H9 (cell line): Measurements from ENCODE around the gene CERK. TPM values are rescaled to one million over a fixed set of nuclear protein-coding genes. Genes with fewer than 3 reads are reported as not detected.

Experiments used
- DNase-seq: peaks from one replicate; pipeline ENCODE4 v3.0.0-alpha.2; 2017
- H2AFZ ChIP-seq: one replicate; pipeline ENCODE4 v1.6.1; 2013; ENCODE audit warnings: mild to moderate bottlenecking, low read length, control low read depth, moderate library complexity
- H2AK5ac ChIP-seq: 2 replicates; pipeline ENCODE4 v1.6.1; 2013; ENCODE audit warnings: low read length, control low read depth, mixed read lengths; ENCODE audit not compliant: insufficient read length
- H2BK120ac ChIP-seq: one replicate; pipeline ENCODE4 v1.6.1; 2013; ENCODE audit warnings: low read depth, mild to moderate bottlenecking, low read length, control low read depth, inconsistent platforms; ENCODE audit not compliant: poor library complexity, severe bottlenecking
- H2BK12ac ChIP-seq: 2 replicates; pipeline ENCODE4 v1.6.1; 2013; ENCODE audit warnings: low read length, control low read depth, mixed read lengths, low read depth; ENCODE audit not compliant: insufficient read length
- H2BK15ac ChIP-seq: 2 replicates; pipeline ENCODE4 v1.6.1; 2013; ENCODE audit warnings: low read depth, low read length, control low read depth
- H2BK20ac ChIP-seq: one replicate; pipeline ENCODE4 v1.6.1; 2013; ENCODE audit warnings: low read depth, mild to moderate bottlenecking, low read length, control low read depth, inconsistent platforms; ENCODE audit not compliant: poor library complexity, severe bottlenecking
- H2BK5ac ChIP-seq: 2 replicates; pipeline ENCODE4 v1.6.1; 2013; ENCODE audit warnings: low read length, control low read depth, mixed read lengths; ENCODE audit not compliant: insufficient read length
- H3K14ac ChIP-seq: 2 replicates; pipeline ENCODE4 v1.6.1; 2013; ENCODE audit warnings: low read length, control low read depth; ENCODE audit not compliant: insufficient read depth
- H3K18ac ChIP-seq: 2 replicates; pipeline ENCODE4 v1.6.1; 2013; ENCODE audit warnings: low read depth, mild to moderate bottlenecking, mixed read lengths, low read length, control low read depth; ENCODE audit not compliant: insufficient read length
- H3K23ac ChIP-seq: 2 replicates; pipeline ENCODE4 v1.6.1; 2013; ENCODE audit warnings: low read length, control low read depth, mixed read lengths, low read depth; ENCODE audit not compliant: insufficient read length
- H3K23me2 ChIP-seq: 2 replicates; pipeline ENCODE4 v1.6.1; 2013; ENCODE audit warnings: low read depth, mild to moderate bottlenecking, mixed read lengths, low read length, control low read depth; ENCODE audit not compliant: insufficient read length, poor library complexity, severe bottlenecking
- H3K27ac ChIP-seq: 2 replicates; pipeline ENCODE4 v1.5.1; 2013; ENCODE audit warnings: low read length, control low read depth, mixed read lengths, low read depth; ENCODE audit not compliant: insufficient read length
- H3K27me3 ChIP-seq: 2 replicates; pipeline ENCODE4 v1.6.1; 2013; ENCODE audit warnings: low read length, control low read depth, inconsistent platforms; ENCODE audit not compliant: insufficient read depth
- H3K4ac ChIP-seq: 2 replicates; pipeline ENCODE4 v1.6.1; 2013; ENCODE audit warnings: low read depth, mild to moderate bottlenecking, control low read depth, inconsistent platforms, low read length, moderate library complexity
- H3K4me1 ChIP-seq: 2 replicates; pipeline ENCODE4 v1.6.1; 2013; ENCODE audit warnings: low read length, control low read depth, inconsistent platforms; ENCODE audit not compliant: insufficient read depth
- H3K4me2 ChIP-seq: 2 replicates; pipeline ENCODE4 v1.6.1; 2013; ENCODE audit warnings: low read length, control low read depth, mixed read lengths; ENCODE audit not compliant: insufficient read length, insufficient read depth
- H3K56ac ChIP-seq: 2 replicates; pipeline ENCODE4 v1.6.1; 2013; ENCODE audit warnings: low read depth, mild to moderate bottlenecking, mixed read lengths, low read length, control low read depth; ENCODE audit not compliant: insufficient read length
- H3K79me1 ChIP-seq: 2 replicates; pipeline ENCODE4 v1.6.1; 2013; ENCODE audit warnings: low read depth, mild to moderate bottlenecking, moderate library complexity, low read length, control low read depth, inconsistent platforms; ENCODE audit not compliant: insufficient read depth, poor library complexity, severe bottlenecking
- H3K79me2 ChIP-seq: 2 replicates; pipeline ENCODE4 v1.6.1; 2013; ENCODE audit warnings: low read length, control low read depth, inconsistent platforms; ENCODE audit not compliant: insufficient read depth
- H3K9ac ChIP-seq: 2 replicates; pipeline ENCODE4 v1.6.1; 2013; ENCODE audit warnings: low read length, control low read depth, mixed read lengths; ENCODE audit not compliant: insufficient read length; ENCODE audit errors: extremely low read depth
- H3K9me3 ChIP-seq: one replicate; pipeline ENCODE4 v1.6.1; 2013; ENCODE audit warnings: low read depth, low read length, inconsistent platforms; ENCODE audit not compliant: control insufficient read depth
- H3T11ph ChIP-seq: one replicate; pipeline ENCODE4 v1.6.1; 2013; ENCODE audit warnings: mild to moderate bottlenecking, low read length, control low read depth, inconsistent platforms
- H4K20me1 ChIP-seq: one replicate; pipeline ENCODE4 v1.6.1; 2013; ENCODE audit not compliant: control insufficient read depth, insufficient read length, insufficient read depth
- H4K5ac ChIP-seq: 2 replicates; pipeline ENCODE4 v1.6.1; 2013; ENCODE audit warnings: low read depth, mild to moderate bottlenecking, mixed read lengths, low read length, control low read depth; ENCODE audit not compliant: insufficient read length
- H4K8ac ChIP-seq: replicated peaks from 2 replicates; pipeline ENCODE4 v1.6.1; 2013; ENCODE audit warnings: low read length, control low read depth, mixed read lengths, low read depth; ENCODE audit not compliant: insufficient read length
- H4K91ac ChIP-seq: 2 replicates; pipeline ENCODE4 v1.6.1; 2013; ENCODE audit warnings: low read depth, mild to moderate bottlenecking, moderate library complexity, mixed read lengths, low read length, control low read depth; ENCODE audit not compliant: insufficient read length
- H3K27ac Mint-ChIP-seq, 3 experiments: 2 replicates in 2 of 3; 3 replicates in 1 of 3; pipeline ENCODE4 v1.8.0; 2020 to 2021; ENCODE audit warnings: mixed read lengths in 3 of 3, mild to moderate bottlenecking in 1 of 3, moderate library complexity in 1 of 3
- H3K27me3 Mint-ChIP-seq: 2 replicates; pipeline ENCODE4 v1.8.0; 2021; ENCODE audit warnings: low read depth, mild to moderate bottlenecking, moderate library complexity, mixed read lengths
- H3K36me3 Mint-ChIP-seq, 3 experiments: 2 replicates in 2 of 3; 3 replicates in 1 of 3; pipeline ENCODE4 v1.8.0; 2020 to 2021; ENCODE audit warnings: low read depth in 3 of 3, mixed read lengths in 3 of 3; ENCODE audit not compliant: insufficient read depth in 1 of 3
- H3K4me1 Mint-ChIP-seq, 2 experiments: 2 replicates each; pipeline ENCODE4 v1.8.0; 2020; ENCODE audit warnings: mixed read lengths in 2 of 2
- H3K4me3 Mint-ChIP-seq, 2 experiments: 2 replicates in 1 of 2; 3 replicates in 1 of 2; pipeline ENCODE4 v1.8.0; 2020 to 2021; ENCODE audit warnings: mild to moderate bottlenecking in 2 of 2, mixed read lengths in 2 of 2, moderate library complexity in 1 of 2
- H3K9me3 Mint-ChIP-seq, 2 experiments: 2 replicates in 1 of 2; 3 replicates in 1 of 2; pipeline ENCODE4 v1.8.0; 2020; ENCODE audit warnings: mild to moderate bottlenecking in 2 of 2, mixed read lengths in 2 of 2, moderate library complexity in 1 of 2
- CTCF ChIP-seq: fragments of 200-600 bp; sonication (generic); conservative IDR thresholded peaks from 3 replicates; pipeline ENCODE4 v1.8.0; 2021; ENCODE audit warnings: antibody characterized with exemption, mild to moderate bottlenecking
- WGBS: extraction: QIAGEN DNeasy Blood & Tissue Kit; methylation state at CpG from one replicate; pipeline ENCODE4 v1.1.7; 2013; ENCODE audit warnings: missing lambda C conversion rate, low lambda C conversion rate, mixed read lengths; ENCODE audit not compliant: insufficient read length; ENCODE audit errors: extremely low coverage; 5-methylcytosine and 5-hydroxymethylcytosine counted together
- total RNA-seq: library from RNA; stranded (reverse); gene quantifications from 2 replicates; pipeline ENCODE4 v1.2.1, GENCODE V29; 2021

CERK gene
- total RNA-seq, 1 experiment from 2014 or later: 47.1 TPM

- H3K4me3 Mint-ChIP-seq: no peak overlapping the region
- H4K20me1 ChIP-seq: no peaks in the 10 kb centered on the region
- peaks cover 3 to 8% of the 10 kb centered on the region in 2 experiments; a peak in 2 of 4 replicates for H3K4me1 Mint-ChIP-seq
- peaks cover 9 to 29% (median 27%) of the 10 kb centered on the region in 3 experiments; a peak in 6 of 7 replicates for H3K36me3 Mint-ChIP-seq
- no peak overlapping the region for H3K18ac ChIP-seq
- no peak overlapping the region for H2BK20ac ChIP-seq
- H3K9ac ChIP-seq: no peak overlapping the region
- no peak overlapping the region for H2BK12ac ChIP-seq
- no peak overlapping the region for H3K23ac ChIP-seq
- no peak overlapping the region for H3K27ac Mint-ChIP-seq
- no peak overlapping the region for H2AK5ac ChIP-seq
- no peak overlapping the region for H3K4ac ChIP-seq
- H3K56ac ChIP-seq: no peak overlapping the region
- DNase-seq: no peak
- WGBS: no CpG with 5 or more reads among the region's 10 CpGs
- no peaks in the 10 kb centered on the region for H3K9me3 ChIP-seq
- no peaks in the 10 kb centered on the region; the same call in 1 of the 2 replicates for H3K4me1 ChIP-seq
- H4K5ac ChIP-seq: no peak overlapping the region
- H3K79me1 ChIP-seq: no peaks in the 10 kb centered on the region
- H4K8ac ChIP-seq: no peak overlapping the region
- no peak overlapping the region for H2AFZ ChIP-seq
- H3K23me2 ChIP-seq: no peaks in the 10 kb centered on the region
- no peaks in the 10 kb centered on the region for H3K27me3 ChIP-seq
- H2BK5ac ChIP-seq: no peak overlapping the region
- H3K79me2 ChIP-seq: no peaks in the 10 kb centered on the region
- H2BK120ac ChIP-seq: no peak overlapping the region
- H3K14ac ChIP-seq: no peak overlapping the region
- H3K27me3 Mint-ChIP-seq: no peaks in the 10 kb centered on the region
- no peak overlapping the region for H3K27ac ChIP-seq
- no peak for TF ChIP-seq CTCF
- H3K9me3 Mint-ChIP-seq: no peaks in the 10 kb centered on the region
- no peak overlapping the region for H2BK15ac ChIP-seq
- H4K91ac ChIP-seq: no peak overlapping the region
- H3K4me2 ChIP-seq: no peak overlapping the region
- no peak overlapping the region for H3T11ph ChIP-seq
Measured at GRCh38 chr22:46684706-46685105, 53.3 kb downstream of the CERK start.
